CD14-positive monocyte (primary cell): ENCODE measurements around the gene WASF2. TPM values are rescaled to one million over a fixed set of nuclear protein-coding genes. Genes with fewer than 3 reads are reported as not detected.
"Not testable (repeated sequence)": the region's sequence is repeated elsewhere in the genome, so short reads cannot be mapped to it uniquely, and the experiment has no call there.

Experiments used
- DNase-seq, 3 donors: peaks; one replicate each; pipeline ENCODE4 v3.0.0-alpha.2; 2011 to 2022
- H2AFZ ChIP-seq: 2 replicates; pipeline ENCODE4 v1.6.0; 2012; ENCODE audit warnings: mild to moderate bottlenecking, low read depth, low read length, inconsistent platforms; ENCODE audit not compliant: insufficient read depth, poor library complexity, severe bottlenecking
- H3K27ac ChIP-seq, 2 donors: 1 replicate in 1 of 2; 2 replicates in 1 of 2; pipeline ENCODE4 v1.5.1; 2012 to 2013; ENCODE audit warnings: low read length in 2 of 2, control low read depth in 1 of 2, inconsistent platforms in 1 of 2, low read depth in 1 of 2, mild to moderate bottlenecking in 1 of 2
- H3K27me3 ChIP-seq, 2 donors: one replicate each; pipeline versions ENCODE4 v1.6.0 to v1.6.1; 2011 to 2013; ENCODE audit warnings: low read length in 2 of 2; ENCODE audit not compliant: control insufficient read depth in 2 of 2, insufficient read depth in 2 of 2
- H3K36me3 ChIP-seq, 2 donors: replicated peaks in 1 of 2; 1 replicate in 1 of 2; 2 replicates in 1 of 2; pipeline versions ENCODE4 v1.5.1 to v1.6.1; 2012 to 2013; ENCODE audit warnings: low read length in 2 of 2, control low read depth in 1 of 2, inconsistent platforms in 1 of 2, mild to moderate bottlenecking in 1 of 2; ENCODE audit not compliant: insufficient read depth in 2 of 2, control insufficient read depth in 1 of 2
- H3K4me1 ChIP-seq, 2 donors: 1 replicate in 1 of 2; 2 replicates in 1 of 2; pipeline versions ENCODE4 v1.5.1 to v1.6.1; 2012 to 2013; ENCODE audit warnings: low read length in 2 of 2, control low read depth in 1 of 2, inconsistent platforms in 1 of 2, mild to moderate bottlenecking in 1 of 2, moderate library complexity in 1 of 2; ENCODE audit not compliant: insufficient read depth in 2 of 2, control insufficient read depth in 1 of 2
- H3K4me2 ChIP-seq: replicated peaks from 2 replicates; pipeline ENCODE3; 2012; ENCODE audit warnings: low read length, moderate library complexity, mild to moderate bottlenecking; ENCODE audit not compliant: poor library complexity, severe bottlenecking; ENCODE audit errors: extremely low read depth
- H3K4me3 ChIP-seq, 3 experiments: fragments of 200-600 bp in 1 of 3; sonication (generic) in 1 of 3; replicated peaks in 1 of 3; 1 replicate in 2 of 3; 2 replicates in 1 of 3; pipeline ENCODE4 v1.5.1; 2011 to 2013; ENCODE audit warnings: low read length in 3 of 3, mild to moderate bottlenecking in 3 of 3, control low read depth in 2 of 3, low read depth in 2 of 3, inconsistent platforms in 1 of 3, moderate library complexity in 1 of 3
- H3K79me2 ChIP-seq: 2 replicates; pipeline ENCODE4 v1.6.0; 2012; ENCODE audit warnings: mild to moderate bottlenecking, control low read depth, inconsistent platforms, low read length, moderate library complexity; ENCODE audit not compliant: insufficient read depth
- H3K9ac ChIP-seq: 2 replicates; pipeline ENCODE4 v1.6.0; 2017; ENCODE audit warnings: low read length, mild to moderate bottlenecking; ENCODE audit not compliant: insufficient read depth, poor library complexity, severe bottlenecking
- H3K9me3 ChIP-seq, 2 donors: replicated peaks in 1 of 2; 1 replicate in 1 of 2; 2 replicates in 1 of 2; pipeline versions ENCODE4 v1.5.1 to v1.6.1; 2012 to 2013; ENCODE audit warnings: low read length in 2 of 2, control low read depth in 1 of 2; ENCODE audit not compliant: control insufficient read depth in 1 of 2, insufficient read depth in 1 of 2
- H4K20me1 ChIP-seq: 2 replicates; pipeline ENCODE4 v1.6.0; 2012; ENCODE audit warnings: mild to moderate bottlenecking, low read length, control low read depth, moderate library complexity; ENCODE audit not compliant: insufficient read depth
- H3K27ac Mint-ChIP-seq, 7 donors: one replicate each; pipeline ENCODE4 v1.8.0; 2020; ENCODE audit warnings: mild to moderate bottlenecking in 7 of 7, mixed read lengths in 7 of 7, moderate library complexity in 6 of 7, inconsistent platforms in 2 of 7
- H3K27me3 Mint-ChIP-seq, 3 donors: one replicate each; pipeline ENCODE4 v1.8.0; 2021 to 2022; ENCODE audit warnings: low read depth in 3 of 3, mild to moderate bottlenecking in 3 of 3, mixed read lengths in 3 of 3, moderate library complexity in 3 of 3, inconsistent platforms in 1 of 3
- H3K36me3 Mint-ChIP-seq, 2 donors: one replicate each; pipeline ENCODE4 v1.8.0; 2020; ENCODE audit warnings: mixed read lengths in 2 of 2, inconsistent platforms in 1 of 2, mild to moderate bottlenecking in 1 of 2
- H3K4me1 Mint-ChIP-seq: one replicate; pipeline ENCODE4 v1.8.0; 2020; ENCODE audit warnings: mild to moderate bottlenecking, mixed read lengths
- H3K4me3 Mint-ChIP-seq, 2 donors: one replicate each; pipeline ENCODE4 v1.8.0; 2020; ENCODE audit warnings: mild to moderate bottlenecking in 2 of 2, mixed read lengths in 2 of 2, moderate library complexity in 1 of 2
- H3K9me3 Mint-ChIP-seq, 7 donors: one replicate each; pipeline ENCODE4 v1.8.0; 2020 to 2022; ENCODE audit warnings: mixed read lengths in 7 of 7, mild to moderate bottlenecking in 6 of 7, moderate library complexity in 6 of 7, inconsistent platforms in 2 of 7
- WGBS: methylation state at CpG from one replicate; pipeline ENCODE4 v1.1.5; 2013; ENCODE audit warnings: missing lambda C conversion rate; ENCODE audit not compliant: insufficient coverage; 5-methylcytosine and 5-hydroxymethylcytosine counted together
- intact Hi-C, 2 donors: fragments of 100-400 bp; cut with micrococcal nuclease; formaldehyde crosslinking; loops; one replicate each; pipeline versions ENCODE4 v1.15.0 to v1.15.1; 2023
- polyA plus RNA-seq, 3 donors: library from polyadenylated mRNA; depleted of rRNA in 1 of 3; unstranded in 2 of 3; stranded (reverse) in 1 of 3; fragments of 300-500 nt in 2 of 3; fragments of >200 nt in 1 of 3; fragmentation: Illumina TruSeq in 2 of 3; gene quantifications; 1 replicate in 2 of 3; 2 replicates in 1 of 3; pipeline ENCODE4 v1.2.3, GENCODE V29; 2012 to 2021
- TF ChIP-seq, protein P1 (sequence below): fragments of 200-600 bp; IDR thresholded peaks from one replicate; pipeline ENCODE4 v1.8.0; 2022; ENCODE audit warnings: antibody characterized with exemption, mild to moderate bottlenecking

The WASF2 gene
- polyA plus RNA-seq, 3 donors, result 53.5 to 91.6 (median 86.4) TPM

DNA sequence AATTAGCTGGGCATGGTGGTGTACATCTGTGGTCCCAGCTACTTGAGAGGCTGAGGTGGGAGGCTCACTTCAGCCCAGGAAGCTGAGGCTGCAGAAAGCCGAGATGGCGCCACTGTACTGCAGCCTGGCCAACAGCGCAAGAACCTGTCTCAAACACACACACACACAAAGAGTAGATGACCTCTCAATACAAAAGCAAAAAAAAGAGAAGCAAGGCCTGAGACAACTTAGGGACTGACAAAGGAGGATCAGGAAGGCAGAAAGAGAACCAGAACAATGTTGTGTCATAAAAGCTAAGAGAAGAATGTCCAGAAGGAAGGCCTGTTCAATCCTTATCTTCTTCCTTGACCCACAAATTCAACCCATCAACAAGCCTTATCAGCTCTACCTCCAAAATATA lies 18.5 kb downstream of the WASF2 start:
- peak in 2 of 3 donors; percentile 6 to 9 for DNase-seq
- H3K9me3 ChIP-seq, result no peaks in the 10 kb centered on the region
- Mint-ChIP-seq H3K36me3 (peaks cover 19 to 47% of the 10 kb centered on the region in 2 donors), H3K4me3 (peak overlapping the region in 1 of 2 donors; percentile 20), H3K4me1 (peaks cover 76% of the 10 kb centered on the region), H3K27ac (peak overlapping the region; percentile 53 to 85 (median 71)), H3K9me3 (peaks cover 0 to 2% (median 0%) of the 10 kb centered on the region in 7 donors), H3K27me3 (peaks cover 0 to 4% (median 0%) of the 10 kb centered on the region in 3 donors)
- peaks cover 7 to 26% of the 10 kb centered on the region in 2 donors for H3K36me3 ChIP-seq
- 80% methylated on average over 1 of the region's 3 CpGs for WGBS
- peaks cover 100% of the 10 kb centered on the region for H4K20me1 ChIP-seq
- TF ChIP-seq, protein P1, sequence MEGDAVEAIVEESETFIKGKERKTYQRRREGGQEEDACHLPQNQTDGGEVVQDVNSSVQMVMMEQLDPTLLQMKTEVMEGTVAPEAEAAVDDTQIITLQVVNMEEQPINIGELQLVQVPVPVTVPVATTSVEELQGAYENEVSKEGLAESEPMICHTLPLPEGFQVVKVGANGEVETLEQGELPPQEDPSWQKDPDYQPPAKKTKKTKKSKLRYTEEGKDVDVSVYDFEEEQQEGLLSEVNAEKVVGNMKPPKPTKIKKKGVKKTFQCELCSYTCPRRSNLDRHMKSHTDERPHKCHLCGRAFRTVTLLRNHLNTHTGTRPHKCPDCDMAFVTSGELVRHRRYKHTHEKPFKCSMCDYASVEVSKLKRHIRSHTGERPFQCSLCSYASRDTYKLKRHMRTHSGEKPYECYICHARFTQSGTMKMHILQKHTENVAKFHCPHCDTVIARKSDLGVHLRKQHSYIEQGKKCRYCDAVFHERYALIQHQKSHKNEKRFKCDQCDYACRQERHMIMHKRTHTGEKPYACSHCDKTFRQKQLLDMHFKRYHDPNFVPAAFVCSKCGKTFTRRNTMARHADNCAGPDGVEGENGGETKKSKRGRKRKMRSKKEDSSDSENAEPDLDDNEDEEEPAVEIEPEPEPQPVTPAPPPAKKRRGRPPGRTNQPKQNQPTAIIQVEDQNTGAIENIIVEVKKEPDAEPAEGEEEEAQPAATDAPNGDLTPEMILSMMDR, result no peak
- H3K79me2 ChIP-seq, result peaks cover 100% of the 10 kb centered on the region
- H3K27me3 ChIP-seq, result no peaks in the 10 kb centered on the region
- no peak overlapping the region for H3K4me3 ChIP-seq
- H2AFZ ChIP-seq, result no peak overlapping the region
- H3K9ac ChIP-seq, result no peak overlapping the region
- H3K4me1 ChIP-seq, result peaks cover 47 to 65% of the 10 kb centered on the region in 2 donors
- peak overlapping the region; percentile 31 to 50 for H3K27ac ChIP-seq
- intact Hi-C loops, result loop anchor here in 1 of 2 donors (10.0 kb wide), 1 partner anchor 47 kb away; no protein-coding TSS in a partner anchor
- no peak overlapping the region for H3K4me2 ChIP-seq

DNA sequence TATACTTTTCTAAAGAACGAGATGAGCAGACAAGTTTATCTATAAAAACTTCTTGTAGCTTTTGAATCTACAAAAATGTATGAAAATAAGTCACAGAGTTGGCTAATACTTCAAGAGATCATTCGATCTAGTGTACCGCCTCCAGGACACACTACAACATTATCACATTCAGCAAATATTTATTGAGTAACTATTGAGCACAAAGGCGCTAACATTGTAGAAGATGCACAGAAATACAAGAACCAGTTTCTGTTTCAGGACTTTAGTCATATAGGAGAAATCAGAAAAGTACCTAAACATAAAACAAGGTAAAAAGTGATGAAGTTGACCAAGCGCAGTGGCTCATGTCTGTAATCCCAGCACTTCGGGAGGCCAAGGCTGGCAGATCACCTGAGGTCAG lies 20.6 kb downstream of the WASF2 start:
- Histone ChIP-seq H3K9ac (no peak overlapping the region), H3K27ac (peak overlapping the region in 1 of 2 donors; percentile 70), H3K79me2 (peaks cover 100% of the 10 kb centered on the region), H3K9me3 (no peaks in the 10 kb centered on the region), H2AFZ (no peak overlapping the region), H4K20me1 (peaks cover 100% of the 10 kb centered on the region), H3K4me1 (peaks cover 42 to 50% of the 10 kb centered on the region in 2 donors), H3K4me2 (no peak overlapping the region), H3K27me3 (no peaks in the 10 kb centered on the region), H3K36me3 (peaks cover 17 to 33% of the 10 kb centered on the region in 2 donors), H3K4me3 (no peak overlapping the region)
- Mint-ChIP-seq H3K36me3 (peaks cover 30 to 50% of the 10 kb centered on the region in 2 donors), H3K4me1 (peaks cover 68% of the 10 kb centered on the region), H3K9me3 (peaks cover 0 to 2% (median 0%) of the 10 kb centered on the region in 7 donors), H3K4me3 (no peak overlapping the region), H3K27ac (peak overlapping the region in 6 of 7 donors; percentile 19 to 89 (median 57)), H3K27me3 (peaks cover 0 to 4% (median 0%) of the 10 kb centered on the region in 3 donors)
- DNase-seq, result no peak
- intact Hi-C loops, result no loop called here
- WGBS, result no CpG with 5 or more reads among the region's 6 CpGs
- TF ChIP-seq, protein P1, result no peak

DNA sequence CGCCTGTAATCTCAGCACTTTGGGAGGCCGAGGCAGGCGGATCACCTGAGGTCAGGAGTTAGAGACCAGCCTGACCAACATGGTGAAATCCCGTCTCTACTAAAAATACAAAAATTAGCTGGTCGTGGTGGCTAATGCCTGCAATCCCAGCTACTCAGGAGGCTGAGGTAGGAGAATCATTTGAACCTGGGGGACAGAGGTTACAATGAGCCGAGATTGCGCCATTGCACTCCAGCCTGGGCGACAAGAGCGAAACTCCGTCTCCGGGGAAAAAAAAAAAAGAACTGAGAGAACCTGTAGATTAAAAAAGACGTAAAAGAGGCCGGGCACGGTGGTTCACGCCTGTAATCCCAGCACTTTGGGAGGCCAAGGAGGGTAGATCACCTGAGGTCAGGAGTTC lies 21.6 kb downstream of the WASF2 start:
- 60% methylated on average over 8 of the region's 15 CpGs for WGBS
- peak overlapping the region; percentile 42 to 70 for H3K27ac ChIP-seq
- H3K9ac ChIP-seq, intact Hi-C loops, H3K27me3 Mint-ChIP-seq, H3K27me3 ChIP-seq, H3K4me2 ChIP-seq, H3K9me3 Mint-ChIP-seq, H3K4me3 ChIP-seq, H3K9me3 ChIP-seq, H2AFZ ChIP-seq, DNase-seq, H3K4me3 Mint-ChIP-seq: not testable (repeated sequence)
- H3K4me1 Mint-ChIP-seq, result peaks cover 59% of the 10 kb centered on the region
- peaks cover 100% of the 10 kb centered on the region for H3K79me2 ChIP-seq
- peak overlapping the region; percentile 81 to 90 (median 84) for H3K27ac Mint-ChIP-seq
- H3K36me3 Mint-ChIP-seq, result peaks cover 30 to 50% of the 10 kb centered on the region in 2 donors
- H4K20me1 ChIP-seq, result peaks cover 100% of the 10 kb centered on the region
- H3K36me3 ChIP-seq, result peaks cover 17 to 33% of the 10 kb centered on the region in 2 donors
- H3K4me1 ChIP-seq, result peaks cover 37 to 42% of the 10 kb centered on the region in 2 donors
